Stimulated activated CD4-positive, alpha-beta T cell treated with anti-CD3 and anti-CD28 coated beads, Interleukin-4, amount 100 ng/mL, for 4 hours (primary cell): Measurements from ENCODE around the gene TPP2.

Experiments
- DNase-seq, 2 experiments: peaks; one replicate each; pipeline ENCODE4 v3.0.0-alpha.2; 2020

The TPP2 gene

DNA sequence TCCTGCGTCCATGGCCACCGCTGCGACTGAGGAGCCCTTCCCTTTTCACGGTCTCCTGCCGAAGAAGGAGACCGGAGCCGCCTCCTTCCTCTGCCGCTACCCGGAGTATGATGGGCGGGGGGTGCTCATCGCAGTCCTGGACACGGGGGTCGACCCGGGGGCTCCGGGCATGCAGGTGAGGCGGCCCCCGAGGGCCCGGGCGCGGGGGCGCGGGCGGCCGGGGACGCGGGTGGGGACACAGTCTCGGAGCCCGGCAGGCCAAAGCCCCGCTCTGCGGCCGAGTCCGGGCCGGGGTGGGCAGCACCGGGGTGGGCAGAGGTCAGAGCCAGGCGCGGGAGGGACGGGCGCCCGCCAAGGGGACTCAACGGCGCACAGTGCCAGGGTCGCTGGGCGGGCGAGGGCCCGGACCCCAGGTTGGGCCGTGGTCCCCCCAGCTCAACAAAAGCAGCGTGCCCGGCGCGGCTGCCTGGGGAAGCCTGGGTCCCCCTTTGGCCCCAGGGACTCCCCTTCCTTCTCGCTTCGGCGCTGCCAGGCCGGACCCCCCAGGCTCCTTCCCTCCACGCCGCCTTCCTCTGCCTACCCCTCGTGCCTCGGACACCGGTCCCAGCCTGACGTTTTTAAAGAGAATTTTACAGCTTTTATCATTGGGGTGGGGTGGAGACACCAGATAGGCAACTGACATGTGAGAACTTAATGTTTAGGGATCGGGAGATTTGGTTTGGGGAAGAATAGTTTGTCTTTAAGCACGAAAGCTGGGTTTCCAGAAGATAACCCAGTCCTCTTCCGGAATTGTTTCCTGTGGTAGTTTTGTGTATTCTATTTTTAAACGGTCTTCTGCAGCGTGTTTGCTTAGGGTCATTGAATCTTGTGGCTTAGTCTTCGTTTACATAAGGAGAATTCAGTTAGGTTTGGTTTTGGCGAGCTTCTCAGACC, 509 bp downstream of the TPP2 start:
- DNase-seq, result peak in 1 of 2 experiments; percentile 6

- DNase-seq, result no peak
Observed at GRCh38 chr13:102598061-102598460, 1.3 kb downstream of the TPP2 start.

- no peak for DNase-seq
Observed at GRCh38 chr13:102599426-102600012, 2.7 kb downstream of the TPP2 start.

GRCh38 chr13:102606537-102607309, 9.9 kb downstream of the TPP2 start:
- no peak for DNase-seq

GRCh38 chr13:102608974-102609373, 12.2 kb downstream of the TPP2 start:
- no peak for DNase-seq

GRCh38 chr13:102609696-102610095, 12.9 kb downstream of the TPP2 start:
- no peak for DNase-seq

GRCh38 chr13:102610296-102610895, 13.6 kb downstream of the TPP2 start:
- DNase-seq, result no peak

- no peak for DNase-seq
Observed at GRCh38 chr13:102617697-102618350, 21.0 kb downstream of the TPP2 start.

- no peak for DNase-seq
Observed at GRCh38 chr13:102620516-102620915, 23.7 kb downstream of the TPP2 start.

GRCh38 chr13:102626928-102627327, 30.1 kb downstream of the TPP2 start:
- DNase-seq, result no peak

DNA sequence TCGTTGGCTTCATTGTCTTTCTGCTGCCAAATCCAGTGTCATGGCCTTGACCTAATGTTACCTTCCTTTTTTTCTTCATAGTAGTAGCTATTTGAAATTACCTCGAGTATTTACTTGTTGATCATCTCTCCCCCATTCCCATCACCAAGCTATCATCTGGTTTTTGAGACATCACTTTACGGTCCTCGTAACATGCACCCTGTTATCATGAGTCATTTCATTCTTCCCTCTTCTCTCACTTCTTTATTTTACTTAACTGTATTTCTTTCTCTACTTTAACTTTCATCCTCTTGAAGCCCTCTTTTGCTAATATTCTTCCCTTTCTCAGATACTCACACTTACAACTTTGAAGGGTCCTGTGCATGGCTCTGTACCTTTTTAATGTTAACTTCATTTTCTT, 31.8 kb downstream of the TPP2 start:
- no peak for DNase-seq

DNA sequence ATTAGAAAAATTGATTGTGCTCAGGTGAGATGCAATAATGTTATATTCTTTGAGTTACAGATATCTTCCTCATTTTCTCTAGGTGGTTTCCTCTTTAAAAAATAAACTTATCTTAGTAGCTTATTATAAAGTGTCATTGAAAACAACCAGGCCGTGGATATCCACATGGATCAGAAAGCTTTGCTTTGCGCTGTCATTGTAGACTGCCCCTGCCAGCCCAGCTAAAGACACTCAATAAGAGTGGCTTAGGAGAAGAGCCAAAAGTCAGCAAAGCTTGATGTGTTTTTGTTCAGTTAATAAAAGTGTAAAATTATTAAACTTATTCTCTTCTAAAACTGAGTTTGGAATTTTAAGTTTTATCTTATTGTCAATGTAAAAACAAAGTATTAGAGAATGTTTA, 34.4 kb downstream of the TPP2 start:
- DNase-seq, result no peak

GRCh38 chr13:102638741-102639140, 42.0 kb downstream of the TPP2 start:
- DNase-seq, result no peak

GRCh38 chr13:102642029-102642428, 45.2 kb downstream of the TPP2 start:
- no peak for DNase-seq

GRCh38 chr13:102642475-102642874, 45.7 kb downstream of the TPP2 start:
- DNase-seq, result no peak

- DNase-seq, result no peak
Observed at GRCh38 chr13:102643656-102644055, 46.9 kb downstream of the TPP2 start.

GRCh38 chr13:102645701-102646100, 48.9 kb downstream of the TPP2 start:
- DNase-seq, result no peak

DNA sequence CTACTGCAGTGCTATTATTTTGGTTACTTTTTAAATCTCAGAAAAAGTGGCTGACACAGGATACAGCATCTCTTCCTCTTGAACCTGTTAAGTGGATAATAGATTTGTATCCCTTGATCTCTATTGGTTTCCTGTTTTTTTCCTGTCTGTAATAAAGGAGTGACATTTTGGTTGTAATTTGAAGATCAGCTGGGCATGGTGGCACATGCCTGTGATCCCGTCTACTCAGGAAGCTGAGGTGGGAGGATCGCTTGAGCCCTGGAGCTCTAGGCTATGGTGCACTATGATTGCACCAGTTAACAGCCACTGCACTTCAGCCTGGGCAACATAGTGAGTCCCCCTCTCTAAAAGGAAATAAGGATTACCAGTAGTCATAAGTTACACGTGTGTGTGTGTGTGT, 51.3 kb downstream of the TPP2 start:
- no peak for DNase-seq

DNA sequence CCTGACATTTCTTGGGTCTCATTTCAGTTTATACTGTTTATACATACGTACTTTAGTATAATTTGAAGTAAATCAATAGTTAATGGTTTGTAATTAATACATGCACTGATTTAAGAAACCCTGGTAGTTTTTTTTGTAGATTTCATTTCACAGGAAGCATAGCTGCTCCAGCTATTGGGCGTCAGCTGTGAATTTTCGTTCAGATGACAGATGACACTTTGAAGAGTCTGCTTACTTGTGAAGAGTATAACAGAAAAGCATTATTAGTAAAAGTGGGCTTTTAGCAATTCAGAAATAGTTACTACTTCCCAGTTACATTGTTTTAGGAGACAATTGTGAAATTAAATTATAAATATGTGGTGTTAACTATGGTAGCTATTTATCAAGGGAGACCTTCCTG, 53.7 kb downstream of the TPP2 start:
- DNase-seq, result no peak

DNA sequence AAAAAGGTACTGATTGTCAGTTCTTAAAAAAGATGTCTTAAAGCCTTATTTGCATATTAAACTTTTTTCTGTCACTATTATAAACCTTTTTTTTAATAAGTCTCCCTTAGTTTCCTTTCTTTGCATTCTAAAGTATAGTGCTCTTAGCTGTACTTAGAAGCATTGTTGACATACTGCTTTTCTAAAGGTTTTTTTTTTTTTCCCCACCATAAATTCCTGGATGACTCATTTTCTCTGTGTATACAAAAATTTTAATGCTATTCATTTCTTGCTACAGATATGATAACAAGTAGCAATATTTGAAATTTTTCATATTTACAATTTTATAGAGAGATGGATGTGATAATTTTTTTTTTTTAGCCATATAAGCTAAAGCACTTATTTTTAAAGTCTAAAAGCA, 54.6 kb downstream of the TPP2 start:
- DNase-seq, result no peak

GRCh38 chr13:102651892-102652291, 55.1 kb downstream of the TPP2 start:
- no peak for DNase-seq

DNA sequence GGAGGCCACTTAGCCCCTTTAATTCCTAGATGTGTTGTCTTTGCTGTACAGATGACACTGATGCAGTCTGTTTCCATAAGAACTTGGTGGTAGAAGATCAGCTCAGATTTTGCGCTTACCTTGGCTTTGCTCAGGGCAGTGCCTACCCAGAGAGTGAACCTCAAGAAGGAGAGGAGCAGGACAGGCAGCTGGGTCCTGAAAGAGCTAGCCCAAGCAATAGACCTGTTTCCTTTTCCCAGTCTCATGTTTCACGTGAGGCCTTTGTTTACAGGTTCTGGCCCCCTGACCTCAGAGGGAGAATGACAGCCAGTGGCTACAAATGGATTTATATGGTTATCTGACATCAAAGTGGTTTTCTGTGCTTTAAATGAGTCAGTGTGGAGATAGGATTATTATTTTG, 58.0 kb downstream of the TPP2 start:
- no peak for DNase-seq

DNA sequence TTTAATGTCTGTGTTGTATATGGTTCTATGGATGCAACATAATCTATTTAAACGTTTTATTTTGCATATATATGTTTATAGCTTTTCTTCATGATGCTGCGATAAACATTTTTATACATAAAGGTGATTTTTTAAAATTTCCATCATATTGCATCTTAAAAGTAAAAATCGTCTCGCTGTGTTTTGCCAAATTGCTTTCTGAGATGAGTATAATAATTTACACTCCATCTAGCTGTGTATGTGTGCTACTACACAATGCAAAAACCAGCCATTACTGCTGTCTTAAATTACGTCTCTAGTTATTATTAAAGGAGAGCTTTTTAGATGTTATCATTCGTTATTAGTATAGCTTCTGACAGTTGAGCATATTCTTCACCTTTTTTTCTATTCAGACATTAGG, 60.8 kb downstream of the TPP2 start:
- no peak for DNase-seq
